ENCODE measurements around the gene KCNQ5. TPM values are rescaled to one million over a fixed set of nuclear protein-coding genes. Genes with fewer than 3 reads are reported as not detected.

Gene KCNQ5
- total and polyA plus RNA-seq, 8 donors: 1.7 to 4.5 (median 2.5) TPM

DNA sequence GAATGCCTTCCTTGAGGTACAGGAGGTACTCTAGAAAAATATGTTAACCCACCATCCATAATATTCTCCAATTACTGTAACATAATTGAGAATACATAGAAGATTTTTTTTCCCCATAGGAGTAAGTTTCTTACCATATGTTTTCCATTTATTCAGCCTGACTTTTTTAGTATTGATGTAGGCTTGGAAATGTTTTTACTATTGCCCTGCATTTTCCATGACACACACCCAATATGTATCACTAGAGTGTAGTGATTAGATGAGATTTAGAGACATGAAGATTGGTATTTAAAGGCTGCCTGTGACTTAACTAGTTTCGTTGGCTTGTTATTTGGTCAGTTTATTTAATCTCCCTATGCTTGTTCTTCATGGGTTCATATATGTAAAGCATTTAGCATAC is 39.5 kb downstream of the KCNQ5 start:
- H3K27ac ChIP-seq: no peak overlapping the region
- intact Hi-C loops (cut with DNase I): no loop called here
- no peak overlapping the region for H3K4me3 ChIP-seq
- TF ChIP-seq, protein P1, sequence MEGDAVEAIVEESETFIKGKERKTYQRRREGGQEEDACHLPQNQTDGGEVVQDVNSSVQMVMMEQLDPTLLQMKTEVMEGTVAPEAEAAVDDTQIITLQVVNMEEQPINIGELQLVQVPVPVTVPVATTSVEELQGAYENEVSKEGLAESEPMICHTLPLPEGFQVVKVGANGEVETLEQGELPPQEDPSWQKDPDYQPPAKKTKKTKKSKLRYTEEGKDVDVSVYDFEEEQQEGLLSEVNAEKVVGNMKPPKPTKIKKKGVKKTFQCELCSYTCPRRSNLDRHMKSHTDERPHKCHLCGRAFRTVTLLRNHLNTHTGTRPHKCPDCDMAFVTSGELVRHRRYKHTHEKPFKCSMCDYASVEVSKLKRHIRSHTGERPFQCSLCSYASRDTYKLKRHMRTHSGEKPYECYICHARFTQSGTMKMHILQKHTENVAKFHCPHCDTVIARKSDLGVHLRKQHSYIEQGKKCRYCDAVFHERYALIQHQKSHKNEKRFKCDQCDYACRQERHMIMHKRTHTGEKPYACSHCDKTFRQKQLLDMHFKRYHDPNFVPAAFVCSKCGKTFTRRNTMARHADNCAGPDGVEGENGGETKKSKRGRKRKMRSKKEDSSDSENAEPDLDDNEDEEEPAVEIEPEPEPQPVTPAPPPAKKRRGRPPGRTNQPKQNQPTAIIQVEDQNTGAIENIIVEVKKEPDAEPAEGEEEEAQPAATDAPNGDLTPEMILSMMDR (IDR thresholded peaks at IDR 0.05): no peak
- no peaks in the 10 kb centered on the region for H3K4me1 ChIP-seq
- H3K36me3 ChIP-seq: no peaks in the 10 kb centered on the region
- no peak for ATAC-seq
- H3K27me3 ChIP-seq: no peaks in the 10 kb centered on the region
- no peaks in the 10 kb centered on the region for H3K9me3 ChIP-seq
- no peak for DNase-seq

GRCh38 chr6:72665599-72665998 is 43.7 kb downstream of the KCNQ5 start:
- ATAC-seq: no peak
- intact Hi-C loops (cut with DNase I): no loop called here
- H3K9me3 ChIP-seq: no peaks in the 10 kb centered on the region

GRCh38 chr6:72669324-72669723 is 47.5 kb downstream of the KCNQ5 start:
- ATAC-seq (no peak), DNase-seq (no peak)
- H3K9me3 ChIP-seq: no peaks in the 10 kb centered on the region
- intact Hi-C loops (cut with DNase I): no loop called here
- no peak overlapping the region for H3K4me3 ChIP-seq
- TF ChIP-seq, protein P1 (IDR thresholded peaks at IDR 0.05): no peak
- no peak overlapping the region for H3K27ac ChIP-seq
- no peaks in the 10 kb centered on the region for H3K36me3 ChIP-seq
- no peaks in the 10 kb centered on the region for H3K4me1 ChIP-seq
- H3K27me3 ChIP-seq: no peaks in the 10 kb centered on the region

More at GRCh38 chr6:72665599-72665998, 43.7 kb downstream of the KCNQ5 start:
- no peak overlapping the region for H3K27ac ChIP-seq
- H3K4me1 ChIP-seq: no peaks in the 10 kb centered on the region
- DNase-seq: no peak
- H3K4me3 ChIP-seq: no peak overlapping the region
- TF ChIP-seq, protein P1 (IDR thresholded peaks at IDR 0.05): no peak
- H3K36me3 ChIP-seq: no peaks in the 10 kb centered on the region
- no peaks in the 10 kb centered on the region for H3K27me3 ChIP-seq

GRCh38 chr6:72672906-72673305 is 51.0 kb downstream of the KCNQ5 start:
- intact Hi-C loops (cut with DNase I): no loop called here
- Histone ChIP-seq H3K27ac (no peak overlapping the region), H3K4me3 (no peak overlapping the region), H3K9me3 (no peaks in the 10 kb centered on the region), H3K36me3 (no peaks in the 10 kb centered on the region), H3K4me1 (no peaks in the 10 kb centered on the region), H3K27me3 (no peaks in the 10 kb centered on the region)
- no peak for DNase-seq
- no peak for ATAC-seq
- TF ChIP-seq, protein P1 (IDR thresholded peaks at IDR 0.05): no peak

DNA sequence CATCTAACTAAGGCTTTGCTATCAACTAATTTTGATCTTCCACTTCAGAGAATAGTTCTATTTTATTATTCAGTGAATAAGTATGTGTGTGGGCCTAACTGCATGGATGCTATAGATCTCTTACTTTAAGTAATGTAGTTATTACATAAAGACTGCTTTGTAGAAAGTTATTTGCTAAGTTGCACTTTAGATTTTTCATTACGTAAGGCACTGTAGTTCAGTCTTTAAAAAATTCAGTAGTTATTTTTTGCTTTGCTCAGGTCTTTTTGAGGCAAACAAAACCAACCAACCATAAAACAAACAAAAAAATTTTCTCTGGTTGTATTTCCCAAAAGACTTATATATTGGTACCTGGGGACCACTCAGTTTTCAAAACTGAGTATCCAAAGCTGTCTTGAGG is 53.0 kb downstream of the KCNQ5 start:
- TF ChIP-seq, protein P1 (IDR thresholded peaks at IDR 0.05): no peak

More for the DNA sequence above, 53.0 kb downstream of the KCNQ5 start:
- Histone ChIP-seq H3K4me1 (no peaks in the 10 kb centered on the region), H3K36me3 (no peaks in the 10 kb centered on the region), H3K9me3 (no peaks in the 10 kb centered on the region), H3K4me3 (no peak overlapping the region), H3K27me3 (no peaks in the 10 kb centered on the region), H3K27ac (no peak overlapping the region)
- DNase-seq (no peak), ATAC-seq (no peak)
- intact Hi-C loops (cut with DNase I): no loop called here

Data from left lung (tissue), 10 donors.